Myocyte (in vitro differentiated cells): ENCODE results near the gene TTC7B. TPM values are rescaled to one million over a fixed set of nuclear protein-coding genes. Genes with fewer than 3 reads are reported as not detected.

Experiments
- DNase-seq: peaks from one replicate; pipeline ENCODE4 v3.0.0-alpha.2; 2012; ENCODE audit warnings: low read depth
- total RNA-seq: library from RNA; depleted of rRNA; stranded (reverse); fragments of >200 nt; gene quantifications from 2 replicates; pipeline ENCODE4 v1.2.3, GENCODE V29; 2014

Gene TTC7B
- total RNA-seq, 1 donor from 2014 or later, result 40.6 TPM

DNA sequence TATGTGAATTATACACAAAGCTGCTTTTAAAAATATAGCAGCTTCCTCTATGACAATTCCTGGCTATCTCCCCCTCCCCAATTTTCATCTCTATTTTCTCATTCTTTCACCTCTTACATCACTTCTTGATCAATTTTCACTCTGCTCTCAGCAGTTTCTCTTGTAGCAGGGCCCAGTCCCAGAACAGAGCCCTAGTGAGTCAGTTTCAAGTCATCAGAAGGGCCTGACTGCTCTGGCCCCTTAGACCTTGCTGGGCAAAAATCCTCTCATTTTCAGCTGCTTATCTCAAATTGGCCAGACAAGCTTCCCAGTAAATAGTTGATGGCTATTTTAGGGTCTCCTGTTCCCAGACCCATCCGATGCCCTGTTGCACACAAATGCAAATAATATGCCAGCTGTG is 101.4 kb downstream of the TTC7B start:
- no peak for DNase-seq

DNA sequence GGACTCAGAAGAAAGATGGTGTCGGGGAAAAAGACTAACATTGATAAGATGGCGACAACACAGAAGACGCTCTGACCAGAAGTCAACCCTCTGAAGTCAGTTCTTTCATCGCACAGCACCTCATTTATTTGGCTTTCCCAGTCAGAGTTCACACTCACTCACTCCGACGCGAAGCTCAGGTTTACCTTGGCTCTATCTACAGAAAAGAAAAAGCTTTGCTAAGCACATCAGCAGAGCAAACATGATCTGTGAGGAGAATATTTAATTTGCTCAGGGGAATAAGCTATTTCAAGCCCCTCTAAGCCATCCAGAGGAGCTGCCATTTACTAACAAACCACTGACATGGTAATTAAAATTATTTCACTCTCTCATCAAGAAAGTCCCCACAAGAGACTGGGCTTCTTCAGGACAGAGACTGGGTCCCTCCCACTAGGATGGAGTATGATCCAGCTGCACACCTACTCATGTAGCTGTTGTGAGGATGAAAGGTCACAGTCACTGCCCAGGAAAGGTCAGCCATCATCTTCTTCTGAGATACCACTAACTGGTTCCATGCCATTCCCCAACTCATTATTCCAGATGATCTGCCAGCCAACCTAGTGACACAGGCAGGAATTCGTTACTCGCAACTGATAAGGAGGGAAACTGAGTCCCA is 111.4 kb downstream of the TTC7B start:
- DNase-seq, result no peak

DNA sequence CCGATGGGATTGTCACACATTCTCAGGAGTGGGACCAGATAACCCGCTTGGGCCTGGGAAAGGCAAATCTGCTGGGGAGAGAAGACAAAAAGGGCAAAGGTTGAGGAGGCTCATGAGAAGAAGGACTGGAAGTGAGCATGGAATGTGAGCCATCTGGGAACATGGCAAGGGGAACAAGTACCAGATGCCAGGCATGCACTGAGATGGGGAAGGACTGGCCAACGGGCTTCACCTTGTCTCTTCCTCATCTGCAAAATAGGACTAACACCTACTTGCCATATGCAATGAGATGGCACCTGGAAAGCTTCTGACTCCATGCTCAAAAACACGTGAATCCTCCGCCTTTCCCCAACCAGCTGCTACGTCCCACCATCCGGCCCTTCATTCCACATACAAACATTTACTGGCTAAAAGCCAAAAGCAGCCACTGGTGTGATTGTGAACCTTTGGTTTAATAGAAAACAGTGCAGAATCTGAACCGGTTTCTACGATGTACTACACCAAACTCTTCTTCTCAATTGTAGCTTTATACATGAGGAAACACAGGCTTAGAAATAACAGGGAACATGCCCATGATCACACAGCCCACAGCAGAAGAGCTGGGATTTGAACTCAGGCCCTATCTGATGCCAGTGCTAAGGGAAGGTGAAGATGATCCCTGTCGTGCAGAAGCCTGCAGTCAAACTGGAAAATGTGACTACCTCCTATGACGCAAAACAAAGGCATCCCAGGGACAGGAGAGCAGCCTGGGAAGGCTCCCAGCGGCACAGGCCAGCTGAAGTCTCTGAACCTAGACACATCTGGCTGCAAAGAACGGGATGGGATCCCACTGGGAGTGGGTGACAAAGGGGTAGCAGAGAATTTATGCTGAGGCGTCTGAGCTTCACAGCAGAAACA is 112.1 kb downstream of the TTC7B start:
- DNase-seq, result no peak

DNA sequence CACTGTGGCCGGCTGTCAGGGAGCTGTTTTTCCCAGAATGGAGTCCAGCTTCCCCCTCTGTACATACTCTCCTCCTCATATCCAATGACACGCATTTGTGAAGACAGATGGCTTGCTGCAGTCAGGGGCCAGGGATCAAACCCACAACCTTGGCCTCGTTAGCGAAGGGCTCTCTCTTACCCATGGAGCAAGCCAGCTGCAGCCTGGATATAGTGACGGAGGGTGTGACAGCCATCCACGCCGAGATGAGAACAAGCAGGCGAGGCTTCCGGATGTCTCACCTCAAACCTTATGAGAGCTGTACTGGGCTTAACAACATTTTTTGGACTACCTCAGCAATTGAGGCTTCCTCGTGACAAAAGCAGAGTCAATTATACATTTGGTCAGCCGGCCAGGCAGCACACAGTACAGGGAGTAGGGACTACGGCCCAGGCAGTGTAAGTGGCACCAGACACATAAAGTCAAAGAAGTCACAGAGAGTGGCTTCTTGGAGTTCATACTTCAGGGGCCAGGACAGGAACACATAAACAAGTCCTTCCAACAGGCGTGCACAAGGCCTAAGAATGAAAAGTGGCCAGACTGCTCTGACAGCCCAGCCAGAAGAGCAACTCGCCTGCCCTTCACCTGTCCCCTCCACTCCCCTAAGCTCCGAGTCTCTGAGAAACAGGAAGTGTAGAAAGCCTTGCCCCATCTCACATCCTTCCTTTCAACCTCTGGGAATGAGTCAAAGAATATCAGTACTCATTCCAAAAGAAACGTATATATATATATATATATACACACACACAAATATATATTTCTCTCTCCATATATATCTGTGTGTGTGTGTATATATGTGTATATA is 115.1 kb downstream of the TTC7B start:
- peak; percentile 79 for DNase-seq

DNA sequence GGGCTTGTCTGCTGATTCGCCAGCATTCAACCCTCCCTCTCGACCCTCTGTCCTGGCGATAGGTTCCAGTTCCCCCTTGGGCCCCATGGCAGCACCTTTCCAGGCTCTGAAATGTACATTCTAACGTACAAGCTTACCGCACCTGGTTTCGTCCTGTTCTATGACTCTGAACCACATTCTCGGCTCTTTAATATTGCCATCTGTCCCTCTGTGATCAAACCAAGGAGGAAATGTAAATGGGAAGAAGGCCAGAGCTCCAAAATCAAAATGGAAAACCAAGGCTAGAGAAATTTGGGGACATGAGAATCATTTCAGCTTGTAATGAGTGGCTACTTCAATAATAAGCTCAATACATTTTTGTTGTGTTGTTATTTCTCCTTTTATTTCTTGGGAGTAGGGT is 117.2 kb downstream of the TTC7B start:
- no peak for DNase-seq

DNA sequence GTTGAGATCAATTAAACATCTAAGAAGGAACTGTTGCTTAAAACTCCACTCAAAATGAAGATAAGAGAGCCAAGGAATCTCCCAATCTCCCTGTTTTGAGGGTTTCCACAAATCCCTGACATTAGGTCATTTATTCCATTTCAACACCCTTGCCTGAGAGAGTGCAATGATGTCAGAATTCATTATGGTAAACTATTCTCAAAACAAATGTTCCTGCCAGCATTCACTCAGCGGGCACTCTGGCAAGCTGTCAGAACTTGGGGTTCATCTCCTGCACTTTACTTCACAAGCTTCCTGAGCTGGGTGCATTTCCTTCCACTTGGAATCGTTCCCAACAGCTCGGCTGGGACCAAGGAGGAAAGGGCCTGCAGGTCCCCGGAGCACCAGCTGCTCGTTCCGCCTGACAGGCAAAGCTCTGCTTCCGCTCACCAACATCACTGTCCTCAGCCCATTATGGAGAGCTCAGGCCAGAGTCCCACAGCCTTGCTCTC is 117.8 kb downstream of the TTC7B start:
- DNase-seq, result peak; percentile 74

DNA sequence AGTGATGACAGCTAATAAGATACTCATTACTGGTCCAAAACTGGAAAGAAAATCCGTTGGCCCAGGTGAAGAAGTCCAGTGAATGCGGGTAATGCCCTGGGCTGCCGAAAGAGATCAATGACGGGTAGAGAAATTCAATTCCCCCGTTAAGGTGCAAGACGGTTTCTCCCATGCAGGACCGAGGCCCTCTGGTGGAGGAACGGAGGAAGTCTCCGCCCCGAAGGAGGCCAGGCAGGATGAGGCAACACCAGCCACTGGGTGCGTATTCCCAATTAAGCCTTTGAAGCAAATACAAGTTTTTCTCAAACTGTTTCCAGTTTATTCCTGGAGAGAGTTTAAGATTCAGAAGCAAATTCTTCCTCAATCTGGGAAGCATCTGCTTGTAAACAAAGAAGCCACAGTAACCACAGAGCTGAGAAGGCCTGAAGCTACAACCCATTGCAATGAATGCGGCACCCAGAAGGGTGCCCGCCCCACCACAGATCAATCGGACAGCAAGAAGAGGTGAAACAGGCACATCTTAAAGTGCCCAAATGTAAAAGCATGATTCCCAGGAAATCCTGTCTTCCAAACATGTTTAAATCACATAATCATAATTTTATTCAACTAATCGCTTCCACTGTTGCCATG is 118.5 kb downstream of the TTC7B start:
- peak; percentile 90 for DNase-seq

DNA sequence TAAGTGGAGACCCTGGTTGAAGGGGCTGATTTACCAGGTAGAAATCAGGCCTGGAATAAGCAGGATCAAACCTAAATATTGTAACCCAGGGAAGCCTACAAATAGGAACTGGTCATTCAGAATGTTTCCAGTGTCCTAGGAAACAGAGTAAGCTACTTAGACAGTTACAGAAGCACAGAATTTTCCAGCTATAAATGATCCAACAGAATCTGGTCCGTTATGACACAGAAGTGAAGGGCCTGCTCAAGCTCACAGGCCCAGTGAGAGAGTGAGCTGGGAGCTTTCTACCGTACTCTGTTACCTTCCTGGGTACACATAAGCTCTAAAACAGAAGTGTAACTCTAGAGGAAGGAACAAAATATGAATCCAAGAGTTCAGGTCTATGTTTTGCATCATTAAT is 119.1 kb downstream of the TTC7B start:
- no peak for DNase-seq

DNA sequence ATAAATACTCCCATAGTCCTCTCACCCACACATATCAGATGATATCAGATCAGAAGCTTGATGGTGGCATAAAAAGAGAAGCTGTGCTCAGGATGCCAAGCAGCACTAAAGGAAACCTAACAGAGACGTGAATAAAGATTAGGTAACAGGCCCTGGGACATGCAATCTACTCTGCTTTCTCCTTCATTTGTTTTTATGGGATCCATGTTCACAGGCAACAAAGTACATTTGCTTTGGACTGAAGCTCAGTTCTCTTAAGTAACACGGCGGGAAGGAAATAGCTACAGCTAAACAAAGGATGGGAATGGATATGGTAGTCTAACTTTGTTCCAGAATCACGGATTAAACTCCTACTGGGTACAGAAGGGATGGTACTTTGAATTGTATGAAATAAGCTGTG is 119.5 kb downstream of the TTC7B start:
- no peak for DNase-seq

DNA sequence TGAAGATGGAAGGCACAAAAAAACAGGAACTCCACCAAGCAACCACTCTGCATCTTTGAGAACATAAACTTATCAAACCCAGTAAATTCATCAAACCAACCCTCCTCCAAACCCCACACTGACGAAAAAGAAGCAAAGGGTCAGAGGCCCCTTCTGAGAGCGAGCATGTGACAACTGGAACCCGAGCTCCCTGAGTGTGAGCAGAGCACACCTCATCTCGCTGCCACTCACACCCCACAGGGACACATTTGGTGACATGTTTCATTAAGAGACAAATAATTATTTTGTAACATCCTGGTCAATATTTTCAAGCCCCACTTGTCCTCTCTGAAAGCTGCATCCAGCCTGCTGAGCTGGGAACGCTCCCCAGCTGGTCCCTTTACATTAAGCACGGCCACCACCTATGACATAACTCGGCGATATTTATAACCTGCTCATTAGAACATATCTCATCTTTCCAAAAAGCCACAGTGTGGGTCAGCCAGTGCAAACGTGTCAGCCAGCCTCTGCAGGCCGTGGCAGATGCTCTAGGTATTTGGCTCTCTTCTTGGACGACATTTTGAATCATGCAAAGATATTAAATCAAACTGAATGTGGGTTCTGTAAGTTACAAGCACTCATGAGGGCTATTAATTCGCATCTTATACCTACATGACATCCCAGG is 120.1 kb downstream of the TTC7B start:
- DNase-seq, result no peak

DNA sequence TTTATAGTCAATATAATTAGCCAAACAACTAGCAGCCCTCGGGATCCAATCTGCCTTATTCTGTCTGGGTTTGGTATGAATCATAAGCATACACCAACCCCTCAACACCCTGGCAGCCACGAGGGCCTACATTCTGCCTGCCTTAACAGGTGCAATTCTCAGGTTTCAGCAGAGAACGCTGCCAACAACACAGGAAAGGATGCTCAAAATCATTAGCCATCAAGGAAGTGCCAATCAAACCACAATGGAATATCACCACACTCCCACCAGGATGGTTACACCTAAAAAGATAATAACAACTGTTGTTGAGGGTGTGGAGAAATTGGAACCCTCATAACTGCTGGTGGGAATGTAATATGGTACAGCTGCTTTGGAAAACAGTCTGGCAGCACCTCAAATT is 122.8 kb downstream of the TTC7B start:
- DNase-seq, result peak; percentile 98

DNA sequence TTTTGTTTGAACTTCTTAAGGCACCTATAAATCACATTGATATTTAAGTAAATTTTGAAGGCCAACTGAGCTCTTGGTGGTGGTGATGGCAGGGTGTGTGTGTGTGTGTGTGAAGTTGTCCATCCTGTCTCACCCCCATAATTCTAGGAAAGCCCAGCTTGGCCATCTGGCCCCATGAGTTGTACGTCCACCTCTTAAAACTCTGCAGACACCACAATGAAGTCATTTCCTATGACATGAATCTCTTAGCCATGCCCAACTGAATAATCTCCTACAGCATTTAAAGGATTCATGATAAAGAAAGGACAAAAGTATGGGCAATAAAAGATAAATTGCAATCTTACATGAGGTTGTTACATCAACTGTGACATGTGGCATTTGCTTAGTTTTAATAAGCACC is 123.4 kb downstream of the TTC7B start:
- no peak for DNase-seq

DNA sequence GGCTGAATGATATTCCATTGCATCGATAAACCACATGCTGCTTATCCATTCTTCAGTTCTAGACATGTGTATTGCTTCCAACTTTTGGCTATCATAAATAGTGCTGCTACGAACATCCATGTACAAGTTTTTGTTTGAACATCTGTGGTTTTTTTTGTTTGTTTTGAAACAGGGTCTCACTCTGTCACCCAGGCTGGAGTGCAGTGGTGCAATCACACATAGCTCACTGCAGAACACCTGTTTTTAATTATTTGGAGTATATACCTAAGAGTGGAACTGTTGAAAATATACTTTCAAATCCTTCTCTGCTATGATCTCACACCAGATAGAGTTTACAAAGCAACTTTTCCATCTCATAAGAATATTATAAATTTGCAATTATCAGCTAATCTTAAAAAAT is 124.2 kb downstream of the TTC7B start:
- no peak for DNase-seq

DNA sequence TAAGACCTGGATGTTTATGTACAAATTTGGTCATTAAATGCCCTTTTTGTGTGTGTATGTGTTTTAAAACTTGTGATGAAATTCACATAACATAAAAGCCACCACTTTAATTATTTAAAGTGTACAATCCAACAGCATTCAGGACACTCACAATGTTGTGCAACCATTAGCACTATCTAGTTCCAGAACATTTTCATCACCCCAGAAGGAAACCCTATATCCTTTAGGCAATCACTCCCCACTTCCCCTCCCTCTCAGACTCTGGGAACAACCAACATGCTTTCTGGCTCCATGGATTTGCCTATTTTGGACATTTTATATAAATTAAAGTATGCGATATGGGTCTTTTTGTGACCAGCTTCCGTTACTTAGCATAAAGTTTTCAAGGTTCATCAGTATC is 124.6 kb downstream of the TTC7B start:
- DNase-seq, result no peak

DNA sequence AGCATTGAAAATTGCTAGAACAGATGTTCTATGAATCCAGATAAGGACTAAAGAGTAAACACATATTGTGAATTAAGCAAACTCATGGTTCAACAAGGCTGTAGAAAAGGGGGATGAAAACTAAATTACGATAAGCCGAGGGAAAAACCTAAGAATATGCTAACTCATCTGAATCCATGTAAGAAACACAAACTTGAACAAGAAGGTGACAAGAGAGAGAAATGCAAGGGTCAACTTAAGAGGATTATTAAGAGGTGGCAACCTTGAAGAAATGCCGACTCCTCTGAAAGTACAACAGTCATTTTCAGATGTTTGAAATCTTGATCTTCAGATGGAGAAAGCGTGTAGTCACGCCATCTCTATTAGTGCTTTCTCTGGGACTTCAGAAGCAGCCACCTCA is 128.6 kb downstream of the TTC7B start:
- no peak for DNase-seq

DNA sequence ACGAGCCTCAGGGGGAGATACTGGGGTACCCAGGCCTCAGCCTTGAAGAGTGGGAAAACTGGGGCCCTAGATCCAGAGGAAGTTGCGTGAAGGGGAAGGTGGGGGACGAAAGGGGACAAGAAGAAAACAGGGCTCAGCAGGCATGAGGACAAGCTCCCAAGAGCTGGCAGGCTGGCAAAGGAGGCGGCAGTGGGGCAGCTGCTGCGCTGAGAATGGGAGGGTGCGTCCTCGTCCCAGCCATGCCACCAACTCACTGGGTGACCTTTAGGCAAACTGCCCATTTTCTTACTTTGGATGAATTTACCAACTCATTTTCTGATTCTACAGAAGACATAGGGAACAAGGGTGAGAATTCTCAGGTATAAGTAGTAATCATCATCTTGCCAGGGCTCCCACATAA is 133.6 kb downstream of the TTC7B start:
- DNase-seq, result no peak

DNA sequence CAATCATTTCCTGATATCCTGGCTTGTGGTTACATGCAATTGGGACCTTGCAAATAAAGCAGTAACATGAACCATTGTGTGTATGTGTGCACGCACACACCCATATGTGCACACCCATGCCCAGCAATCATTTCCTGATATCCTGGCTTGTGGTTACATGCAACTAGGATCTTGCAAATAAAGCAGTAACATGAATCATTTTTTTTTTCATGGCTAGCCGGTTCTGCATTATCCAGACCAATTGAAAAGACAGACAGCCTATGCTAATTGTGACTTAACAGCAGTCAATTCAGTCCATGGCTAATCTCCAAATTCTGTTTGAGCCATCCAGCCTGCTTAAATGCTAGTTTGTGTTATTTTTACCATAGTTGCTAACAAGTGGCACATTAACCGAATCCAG is 134.3 kb downstream of the TTC7B start:
- no peak for DNase-seq

DNA sequence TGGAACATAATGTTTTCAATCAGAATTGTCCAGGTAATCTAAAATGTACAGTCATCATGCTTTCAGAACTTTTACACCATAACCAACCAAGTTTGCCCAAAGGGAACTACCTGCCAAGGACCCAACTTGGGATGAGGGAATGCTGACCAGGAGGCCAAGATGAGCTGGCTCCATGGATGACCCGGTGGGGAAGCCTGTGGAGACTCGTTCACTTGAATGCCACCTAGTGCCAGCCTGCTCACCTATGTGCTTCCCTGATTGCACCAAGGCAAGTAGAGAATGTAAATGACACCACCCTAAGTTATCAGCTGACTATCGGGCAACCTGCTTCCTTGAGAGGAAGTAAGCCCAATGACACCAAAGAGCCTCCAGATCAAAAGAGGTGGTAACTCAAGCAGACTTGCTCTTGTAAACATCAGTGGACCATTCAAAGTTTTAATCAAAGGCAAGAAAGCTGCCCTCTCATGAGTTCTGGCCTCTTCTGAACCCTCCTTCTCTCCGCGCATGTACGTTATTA is 137.3 kb downstream of the TTC7B start:
- DNase-seq, result no peak

DNA sequence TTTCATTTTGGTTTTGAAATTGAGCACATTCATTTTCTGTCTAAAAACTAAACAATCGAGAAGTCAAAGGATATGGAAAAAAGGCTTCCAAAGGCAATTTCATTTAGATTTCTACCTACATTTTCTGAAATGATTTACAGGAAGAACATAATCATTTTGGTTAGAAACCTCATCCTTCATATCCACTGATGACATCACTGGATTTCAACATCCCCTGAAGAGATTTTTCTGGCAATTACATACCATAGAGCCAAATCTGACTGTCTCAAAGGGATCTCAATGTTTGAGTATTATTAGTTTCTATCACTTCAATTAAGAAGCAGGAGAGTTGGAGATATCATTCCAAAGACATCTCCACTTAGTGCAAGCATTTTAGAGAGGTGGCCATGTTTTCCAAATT is 137.8 kb downstream of the TTC7B start:
- no peak for DNase-seq

DNA sequence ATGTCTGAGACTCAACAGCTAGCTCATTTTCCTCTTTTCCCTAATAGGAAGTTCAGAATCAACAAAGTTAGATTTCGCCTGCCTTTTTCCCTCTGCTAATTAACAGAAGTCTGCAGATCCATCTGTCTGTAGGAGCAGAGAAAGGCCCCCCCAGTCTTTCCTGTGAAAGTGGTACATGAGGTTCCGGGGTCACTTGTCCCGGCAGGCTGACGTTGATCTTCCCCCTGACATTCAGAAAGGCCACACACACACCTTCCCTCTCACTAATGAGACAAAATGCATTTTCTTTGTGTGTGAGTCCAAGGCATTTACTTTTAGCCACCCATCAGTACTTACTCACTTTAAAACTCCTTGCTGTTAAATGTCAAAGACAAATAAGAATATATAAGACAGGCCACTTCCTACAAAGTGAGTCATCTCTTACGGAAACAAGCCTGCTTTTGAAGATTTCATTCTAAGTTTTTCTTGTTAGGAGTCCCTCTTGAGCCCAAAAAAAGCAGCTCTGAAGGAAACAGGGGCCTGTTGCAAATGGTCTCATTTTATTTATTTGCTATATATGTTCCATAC is 138.7 kb downstream of the TTC7B start:
- no peak for DNase-seq
